Natural killer cell (primary cell): ENCODE measurements around the gene SMIM43. TPM values are rescaled to one million over a fixed set of nuclear protein-coding genes. Genes with fewer than 3 reads are reported as not detected.

Experiments
- ATAC-seq, 3 donors: fragments of 150-1000 bp in 2 of 3; fragments of 200-7000 bp in 1 of 3; cut with Tn5 transposase; 1 replicate in 1 of 3; 2 replicates in 2 of 3; pipeline ENCODE4 v1.10.0; 2021; ENCODE audit warnings: mild to moderate bottlenecking in 2 of 3, moderate library complexity in 2 of 3
- DNase-seq, 2 donors: peaks; one replicate each; pipeline versions ENCODE4 v3.0.0 to v3.0.0-alpha.2; 2013 to 2021; ENCODE audit warnings: mixed read lengths in 1 of 2
- H3K27ac ChIP-seq: one replicate; pipeline ENCODE4 v1.5.1; 2013; ENCODE audit warnings: mild to moderate bottlenecking, low read length
- H3K27me3 ChIP-seq: one replicate; pipeline ENCODE4 v1.6.1; 2013; ENCODE audit warnings: low read length; ENCODE audit not compliant: control insufficient read depth, insufficient read depth
- H3K36me3 ChIP-seq: one replicate; pipeline ENCODE4 v1.6.1; 2013; ENCODE audit warnings: low read length; ENCODE audit not compliant: control insufficient read depth, insufficient read depth
- H3K4me1 ChIP-seq: one replicate; pipeline ENCODE4 v1.6.1; 2013; ENCODE audit warnings: low read length; ENCODE audit not compliant: control insufficient read depth, insufficient read depth
- H3K4me3 ChIP-seq: one replicate; pipeline ENCODE4 v1.5.1; 2013; ENCODE audit warnings: low read length
- H3K9me3 ChIP-seq: one replicate; pipeline ENCODE4 v1.6.1; 2013; ENCODE audit warnings: low read length; ENCODE audit not compliant: control insufficient read depth, insufficient read depth
- H3K27ac Mint-ChIP-seq, 2 donors: one replicate each; pipeline ENCODE4 v1.8.0; 2022; ENCODE audit warnings: mild to moderate bottlenecking in 2 of 2, mixed read lengths in 2 of 2, moderate library complexity in 1 of 2
- H3K27me3 Mint-ChIP-seq, 2 donors: one replicate each; pipeline ENCODE4 v1.8.0; 2022; ENCODE audit warnings: low read depth in 2 of 2, mixed read lengths in 2 of 2
- H3K36me3 Mint-ChIP-seq: one replicate; pipeline ENCODE4 v1.8.0; 2022; ENCODE audit warnings: mixed read lengths
- H3K4me1 Mint-ChIP-seq, 2 donors: one replicate each; pipeline ENCODE4 v1.8.0; 2022; ENCODE audit warnings: mixed read lengths in 2 of 2
- H3K4me3 Mint-ChIP-seq: one replicate; pipeline ENCODE4 v1.8.0; 2022; ENCODE audit warnings: mild to moderate bottlenecking, moderate library complexity, mixed read lengths
- H3K9me3 Mint-ChIP-seq, 2 donors: one replicate each; pipeline ENCODE4 v1.8.0; 2022; ENCODE audit warnings: mixed read lengths in 2 of 2
- WGBS: methylation state at CpG from one replicate; pipeline ENCODE4 v1.1.7; 2013; ENCODE audit warnings: missing lambda C conversion rate; ENCODE audit not compliant: insufficient coverage; 5-methylcytosine and 5-hydroxymethylcytosine counted together
- intact Hi-C: fragments of 100-400 bp; cut with micrococcal nuclease; formaldehyde crosslinking; loops from one replicate; pipeline ENCODE4 v1.14.2; 2022
- total RNA-seq, 4 donors: library from RNA; stranded (reverse); fragments of 120-200 nt in 1 of 4; gene quantifications; one replicate each; pipeline versions ENCODE4 v1.2.3 to v1.2.4, GENCODE V29; 2013 to 2022
- TF ChIP-seq, protein P1 (sequence below): fragments of 200-600 bp; IDR thresholded peaks from one replicate; pipeline ENCODE4 v1.8.0; 2022; ENCODE audit warnings: antibody characterized with exemption

Gene SMIM43
- total RNA-seq, 3 donors from 2014 or later (not counting 1 experiment from before 2014, with no cell fraction given), result not detected

DNA sequence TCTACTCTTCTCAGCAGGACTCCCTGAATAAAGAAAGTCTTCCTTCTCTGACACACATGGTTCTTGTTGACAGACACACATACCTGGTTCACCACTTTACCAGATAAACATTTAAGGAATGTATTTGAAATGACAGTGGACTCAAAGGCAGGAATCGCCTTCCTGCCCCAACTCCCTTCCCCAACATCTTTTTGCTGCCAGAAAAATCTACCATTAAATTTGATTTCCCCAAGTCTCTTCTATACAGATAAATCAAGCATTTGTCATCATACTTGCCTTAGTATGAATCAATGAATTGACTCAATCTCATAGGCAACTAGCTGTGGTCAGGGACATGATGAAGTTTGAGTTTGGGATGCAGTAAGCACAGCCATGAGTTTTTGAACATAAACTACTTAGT is 44.9 kb downstream of the SMIM43 start:
- Mint-ChIP-seq H3K36me3 (no peaks in the 10 kb centered on the region), H3K27ac (no peak overlapping the region), H3K27me3 (peaks cover 27 to 34% of the 10 kb centered on the region in 2 donors), H3K4me1 (no peaks in the 10 kb centered on the region), H3K9me3 (no peaks in the 10 kb centered on the region), H3K4me3 (no peak overlapping the region)
- intact Hi-C loops, result no loop called here
- no peak for ATAC-seq
- no peaks in the 10 kb centered on the region for H3K9me3 ChIP-seq
- TF ChIP-seq, protein P1, sequence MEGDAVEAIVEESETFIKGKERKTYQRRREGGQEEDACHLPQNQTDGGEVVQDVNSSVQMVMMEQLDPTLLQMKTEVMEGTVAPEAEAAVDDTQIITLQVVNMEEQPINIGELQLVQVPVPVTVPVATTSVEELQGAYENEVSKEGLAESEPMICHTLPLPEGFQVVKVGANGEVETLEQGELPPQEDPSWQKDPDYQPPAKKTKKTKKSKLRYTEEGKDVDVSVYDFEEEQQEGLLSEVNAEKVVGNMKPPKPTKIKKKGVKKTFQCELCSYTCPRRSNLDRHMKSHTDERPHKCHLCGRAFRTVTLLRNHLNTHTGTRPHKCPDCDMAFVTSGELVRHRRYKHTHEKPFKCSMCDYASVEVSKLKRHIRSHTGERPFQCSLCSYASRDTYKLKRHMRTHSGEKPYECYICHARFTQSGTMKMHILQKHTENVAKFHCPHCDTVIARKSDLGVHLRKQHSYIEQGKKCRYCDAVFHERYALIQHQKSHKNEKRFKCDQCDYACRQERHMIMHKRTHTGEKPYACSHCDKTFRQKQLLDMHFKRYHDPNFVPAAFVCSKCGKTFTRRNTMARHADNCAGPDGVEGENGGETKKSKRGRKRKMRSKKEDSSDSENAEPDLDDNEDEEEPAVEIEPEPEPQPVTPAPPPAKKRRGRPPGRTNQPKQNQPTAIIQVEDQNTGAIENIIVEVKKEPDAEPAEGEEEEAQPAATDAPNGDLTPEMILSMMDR, result no peak
- no peak overlapping the region for H3K27ac ChIP-seq
- no CpG with 5 or more reads among the region's 1 CpG for WGBS
- DNase-seq, result no peak
- no peak overlapping the region for H3K4me3 ChIP-seq
- H3K36me3 ChIP-seq, result no peaks in the 10 kb centered on the region
- no peaks in the 10 kb centered on the region for H3K27me3 ChIP-seq
- no peaks in the 10 kb centered on the region for H3K4me1 ChIP-seq

DNA sequence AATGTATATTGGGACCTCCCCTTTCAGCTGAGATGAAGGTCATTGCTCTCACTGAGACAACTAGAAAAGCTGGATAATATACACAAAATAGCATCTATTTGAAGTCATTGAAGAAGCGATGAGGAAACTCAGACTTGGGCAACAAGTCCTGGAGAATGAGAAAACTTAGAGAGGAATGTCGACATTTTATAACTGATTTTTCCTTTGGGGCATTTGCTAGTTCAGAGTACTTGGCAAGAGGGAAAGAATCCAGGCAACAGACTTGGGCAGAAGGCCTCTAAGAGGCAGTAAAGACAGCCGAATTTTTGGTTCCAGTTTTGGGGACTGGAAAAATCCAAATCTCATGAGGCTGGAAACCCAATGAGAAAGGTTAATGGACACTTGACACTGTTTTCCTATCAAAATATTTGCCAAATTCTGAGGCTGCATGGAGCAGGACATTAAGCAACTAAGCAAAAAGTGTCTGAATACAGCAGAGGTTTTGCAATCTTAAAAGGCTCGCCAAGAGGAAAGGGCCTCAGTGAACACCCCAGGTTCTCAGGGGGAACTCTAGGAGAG is 47.2 kb downstream of the SMIM43 start:
- H3K27ac Mint-ChIP-seq, result no peak overlapping the region
- intact Hi-C loops, result no loop called here
- Histone ChIP-seq H3K4me1 (no peaks in the 10 kb centered on the region), H3K27me3 (peaks cover 3% of the 10 kb centered on the region), H3K4me3 (no peak overlapping the region), H3K27ac (no peak overlapping the region), H3K9me3 (no peaks in the 10 kb centered on the region), H3K36me3 (no peaks in the 10 kb centered on the region)
- no peaks in the 10 kb centered on the region for H3K9me3 Mint-ChIP-seq
- ATAC-seq, result no peak
- H3K27me3 Mint-ChIP-seq, result peaks cover 32 to 51% of the 10 kb centered on the region in 2 donors
- TF ChIP-seq, protein P1, result no peak
- DNase-seq, result no peak
- 71% methylated on average over 4 of the region's 4 CpGs for WGBS
- no peaks in the 10 kb centered on the region for H3K36me3 Mint-ChIP-seq
- no peaks in the 10 kb centered on the region for H3K4me1 Mint-ChIP-seq
- no peak overlapping the region for H3K4me3 Mint-ChIP-seq

DNA sequence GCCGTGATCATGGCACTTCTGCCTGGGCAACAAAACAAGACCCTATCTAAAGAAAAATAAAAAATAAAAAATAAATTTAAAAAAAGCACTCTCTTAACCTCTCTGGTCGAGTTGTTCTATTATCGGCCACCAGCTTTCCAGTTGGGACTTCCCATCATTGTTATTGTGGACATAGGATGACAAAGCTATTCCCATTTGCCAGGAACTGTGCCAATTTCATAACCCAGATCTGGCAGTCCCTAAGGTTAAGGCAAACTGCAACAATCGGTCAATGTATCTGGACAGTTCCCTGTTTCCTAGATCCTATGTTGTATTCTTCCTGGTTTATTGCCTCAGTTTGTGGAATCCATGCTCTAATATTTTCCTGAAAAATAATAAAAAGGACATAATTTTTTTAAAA is 50.4 kb downstream of the SMIM43 start:
- Mint-ChIP-seq H3K4me1 (peaks cover 0 to 9% of the 10 kb centered on the region in 2 donors), H3K27ac (no peak overlapping the region), H3K27me3 (peaks cover 50 to 74% of the 10 kb centered on the region in 2 donors), H3K36me3 (no peaks in the 10 kb centered on the region), H3K4me3 (no peak overlapping the region), H3K9me3 (no peaks in the 10 kb centered on the region)
- H3K27ac ChIP-seq, result no peak overlapping the region
- H3K9me3 ChIP-seq, result no peaks in the 10 kb centered on the region
- TF ChIP-seq, protein P1, result no peak
- ATAC-seq (no peak), DNase-seq (no peak)
- no peak overlapping the region for H3K4me3 ChIP-seq
- H3K4me1 ChIP-seq, result peaks cover 5% of the 10 kb centered on the region
- intact Hi-C loops, result no loop called here
- no peaks in the 10 kb centered on the region for H3K36me3 ChIP-seq
- peaks cover 20% of the 10 kb centered on the region for H3K27me3 ChIP-seq
- 97% methylated on average over 3 of the region's 4 CpGs for WGBS

DNA sequence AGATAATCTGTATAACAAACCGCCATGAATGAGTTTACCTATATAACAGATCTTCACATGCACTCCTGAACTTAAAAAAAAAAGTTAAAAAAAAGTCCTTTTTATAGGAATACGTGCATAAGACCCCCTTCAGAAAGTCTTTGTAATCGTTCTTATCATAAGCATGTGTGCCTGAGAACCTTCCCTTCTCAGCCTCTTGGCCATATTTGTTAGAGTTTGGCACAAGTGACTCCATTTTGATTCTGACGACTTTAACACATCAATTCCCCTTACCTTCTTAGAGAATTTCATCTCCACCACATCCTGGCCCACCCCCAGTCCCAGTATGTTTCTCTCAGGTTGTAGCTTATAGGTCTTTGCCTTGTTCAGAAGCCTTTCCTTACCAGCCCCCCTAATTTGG is 52.2 kb downstream of the SMIM43 start:
- no peaks in the 10 kb centered on the region for H3K9me3 Mint-ChIP-seq
- peaks cover 15 to 22% of the 10 kb centered on the region in 2 donors for H3K4me1 Mint-ChIP-seq
- H3K4me1 ChIP-seq, result peaks cover 5% of the 10 kb centered on the region
- 89% methylated on average over 4 of the region's 4 CpGs for WGBS
- H3K4me3 ChIP-seq, result no peak overlapping the region
- peaks cover 29% of the 10 kb centered on the region for H3K27me3 ChIP-seq
- TF ChIP-seq, protein P1, result no peak
- H3K9me3 ChIP-seq, result no peaks in the 10 kb centered on the region
- intact Hi-C loops, result no loop called here
- H3K27ac ChIP-seq, result no peak overlapping the region
- DNase-seq (no peak), ATAC-seq (no peak)
- H3K4me3 Mint-ChIP-seq, result no peak overlapping the region
- no peaks in the 10 kb centered on the region for H3K36me3 ChIP-seq
- no peaks in the 10 kb centered on the region for H3K36me3 Mint-ChIP-seq
- H3K27ac Mint-ChIP-seq, result no peak overlapping the region
- peaks cover 56 to 84% of the 10 kb centered on the region in 2 donors for H3K27me3 Mint-ChIP-seq
